Brain microvascular endothelial cell (primary cell): ENCODE data around the gene BABAM2.

Experiments
- DNase-seq: peaks from one replicate; pipeline ENCODE4 v3.0.0-alpha.2; 2020
- H3K27ac ChIP-seq: fragments of 250-450 bp; sonication (Bioruptor Pico); 2 replicates; pipeline ENCODE4 v1.5.1; 2020; ENCODE audit warnings: mild to moderate bottlenecking, moderate library complexity
- H3K27me3 ChIP-seq: fragments of 250-450 bp; sonication (Bioruptor Pico); replicated peaks from 2 replicates; pipeline ENCODE4 v1.5.1; 2020; ENCODE audit warnings: mild to moderate bottlenecking
- H3K36me3 ChIP-seq: fragments of 250-450 bp; sonication (Bioruptor Pico); replicated peaks from 2 replicates; pipeline ENCODE4 v1.5.1; 2020; ENCODE audit warnings: mild to moderate bottlenecking
- H3K4me3 ChIP-seq: 2 replicates; pipeline ENCODE4 v1.5.1; 2011; ENCODE audit warnings: low read depth, mild to moderate bottlenecking, control low read depth, low read length, moderate library complexity
- CTCF ChIP-seq: IDR thresholded peaks from 2 replicates; pipeline ENCODE4 v1.5.1; 2011; ENCODE audit warnings: low read depth, mild to moderate bottlenecking, moderate library complexity, low read length, control low read depth, inconsistent platforms; ENCODE audit errors: missing control alignments
- in situ Hi-C: cut with HindIII; loops from 2 replicates; pipeline ENCODE4 v1.10.0; 2017; ENCODE audit warnings: low sequenced_read_pairs, low pct_ligation_motif_present

BABAM2 gene

GRCh38 chr2:28294451-28294850, 403.9 kb downstream of the BABAM2 start:
- no peak for TF ChIP-seq CTCF
- no peaks in the 10 kb centered on the region for H3K27me3 ChIP-seq
- no peak for DNase-seq
- in situ Hi-C loops, result no loop called here
- no peak overlapping the region for H3K4me3 ChIP-seq
- H3K36me3 ChIP-seq, result no peaks in the 10 kb centered on the region
- no peak overlapping the region for H3K27ac ChIP-seq

- no peak for TF ChIP-seq CTCF
- Histone ChIP-seq H3K27ac (peak overlapping the region; percentile 12), H3K36me3 (no peaks in the 10 kb centered on the region), H3K27me3 (no peaks in the 10 kb centered on the region), H3K4me3 (no peak overlapping the region)
- DNase-seq, result peak; percentile 70
- in situ Hi-C loops, result no loop called here
Observed at GRCh38 chr2:28296243-28296642, 405.7 kb downstream of the BABAM2 start.

GRCh38 chr2:28296904-28297303, 406.4 kb downstream of the BABAM2 start:
- no peak for DNase-seq
- Histone ChIP-seq H3K36me3 (no peaks in the 10 kb centered on the region), H3K4me3 (no peak overlapping the region), H3K27me3 (no peaks in the 10 kb centered on the region), H3K27ac (peak overlapping the region; percentile 12)
- no peak for TF ChIP-seq CTCF
- in situ Hi-C loops, result no loop called here

GRCh38 chr2:28297531-28297930, 407.0 kb downstream of the BABAM2 start:
- DNase-seq, result no peak
- no peak overlapping the region for H3K4me3 ChIP-seq
- no peak overlapping the region for H3K27ac ChIP-seq
- H3K27me3 ChIP-seq, result no peaks in the 10 kb centered on the region
- H3K36me3 ChIP-seq, result no peaks in the 10 kb centered on the region
- in situ Hi-C loops, result no loop called here
- no peak for TF ChIP-seq CTCF

- Histone ChIP-seq H3K36me3 (no peaks in the 10 kb centered on the region), H3K27me3 (no peaks in the 10 kb centered on the region), H3K4me3 (no peak overlapping the region), H3K27ac (no peak overlapping the region)
- TF ChIP-seq CTCF, result no peak
- in situ Hi-C loops, result no loop called here
- DNase-seq, result no peak
Observed at GRCh38 chr2:28298406-28298805, 407.9 kb downstream of the BABAM2 start.
